ENCODE results near the gene MMP12. TPM values are rescaled to one million over a fixed set of nuclear protein-coding genes. Genes with fewer than 3 reads are reported as not detected.
A peak's percentile ranks its signal among the peaks of the same experiment; 100 is the strongest.

MMP12 gene
- total and polyA plus RNA-seq, 2 donors (not counting 3 experiments of a cell fraction or from before 2014, with no cell fraction given), result not detected

DNA sequence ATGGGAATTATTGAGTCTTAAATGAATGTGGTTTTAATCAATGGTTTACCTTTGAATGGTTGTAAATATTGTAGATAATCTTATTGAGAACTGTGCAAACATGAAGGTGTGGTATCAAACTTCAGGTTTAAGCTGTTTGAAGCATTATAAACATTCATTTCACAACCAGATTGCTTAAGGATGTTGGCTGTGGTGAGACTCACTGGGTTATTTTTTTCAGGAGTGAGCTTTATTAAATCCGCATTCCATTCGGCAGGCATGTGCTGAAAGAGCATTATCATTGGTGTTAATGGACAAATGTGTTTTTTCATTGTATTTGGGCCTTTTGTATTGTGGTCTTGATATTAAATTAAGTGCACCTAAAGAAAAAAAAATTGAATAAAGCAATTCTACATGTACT, 41.1 kb downstream of the MMP12 start:
- peaks cover 10 to 16% of the 10 kb centered on the region in 2 experiments for H3K27me3 ChIP-seq (ENCODE audit: control insufficient read depth in 2 of 2, insufficient read depth in 2 of 2, low read length in 2 of 2)
- H3K9ac ChIP-seq (replicated peaks; ENCODE audit: extremely low read depth, insufficient read depth, low read length), result no peak overlapping the region
- no peaks in the 10 kb centered on the region for H3K9me3 ChIP-seq (replicated peaks; ENCODE audit: control insufficient read depth, insufficient read depth, low read length)
- H3K27ac ChIP-seq (ENCODE audit: insufficient read depth, low read depth, low read length), result no peak overlapping the region
- H3K4me2 ChIP-seq (ENCODE audit: insufficient read depth, low read length), result no peak overlapping the region
- TF ChIP-seq MYC (IDR thresholded peaks at IDR 0.05; ENCODE audit: low read depth, low read length), result no peak
- TF ChIP-seq GATA2 (IDR thresholded peaks at IDR 0.05; ENCODE audit: insufficient read depth, insufficient read length, low read depth, low read length), result no peak
- TF ChIP-seq FOS (IDR thresholded peaks at IDR 0.05; ENCODE audit: borderline replicate concordance, insufficient read depth, low read length), result no peak
- FAIRE-seq (peak; percentile 54), DNase-seq (ENCODE audit: low read depth, low spot score) (no peak)
- H3K4me3 ChIP-seq (replicated peaks in 1 of 3; ENCODE audit: insufficient read depth in 1 of 3, low read depth in 1 of 3, low read length in 3 of 3), result no peak overlapping the region
- H3K36me3 ChIP-seq (ENCODE audit: control insufficient read depth in 2 of 2, extremely low read depth in 1 of 2, insufficient read depth in 2 of 2, low read length in 2 of 2), result no peaks in the 10 kb centered on the region
- H3K9me1 ChIP-seq (replicated peaks; ENCODE audit: control insufficient read depth, extremely low read depth, insufficient read depth, low read length), result no peaks in the 10 kb centered on the region
- dilution Hi-C loops (cut with MboI; ENCODE audit: extremely low pct_ligation_motif_present, low sequenced_read_pairs), result no loop called here
- no peaks in the 10 kb centered on the region for H3K79me2 ChIP-seq (ENCODE audit: control insufficient read depth, insufficient read depth, low read length)
- H2AFZ ChIP-seq (ENCODE audit: low read depth, low read length), result no peak overlapping the region
- H3K4me1 ChIP-seq (ENCODE audit: control insufficient read depth, extremely low read depth, insufficient read depth, low read length), result no peaks in the 10 kb centered on the region
- CTCF ChIA-PET, result interaction anchor here (1.0 to 1.2 kb wide), 2 partner anchors 10 to 108 kb away, joined by 3 to 5 read pairs; no protein-coding TSS in a partner anchor
- intact Hi-C loops (cut with micrococcal nuclease), result no loop called here
- no peaks in the 10 kb centered on the region for H4K20me1 ChIP-seq (replicated peaks; ENCODE audit: control insufficient read depth, extremely low read depth, insufficient read depth, low read length)
- BruUV-seq (replicated peaks), result no TSS peak
- POLR2A ChIA-PET, result no interaction called here

DNA sequence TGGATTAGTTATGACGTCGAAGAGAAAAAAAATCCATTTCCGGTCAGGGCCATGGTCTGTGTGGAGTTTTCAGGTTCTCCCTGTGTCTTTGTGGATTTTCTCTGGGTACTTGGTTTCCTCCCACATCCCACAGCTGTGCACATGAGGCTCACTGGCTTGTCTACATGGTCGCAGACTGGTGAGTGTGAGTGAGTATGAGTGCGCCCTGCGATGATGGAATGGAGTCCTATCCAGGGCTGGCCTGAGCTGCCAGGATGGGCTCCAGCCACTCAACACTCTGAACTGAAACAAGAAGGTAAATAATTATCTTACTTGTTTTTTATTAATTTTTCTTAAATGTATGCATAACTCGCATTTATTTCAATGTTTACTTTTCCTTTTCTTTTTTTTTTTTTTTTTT, 42.2 kb downstream of the MMP12 start:
- Histone ChIP-seq H3K9ac (replicated peaks; ENCODE audit: extremely low read depth, insufficient read depth, low read length) (no peak overlapping the region), H4K20me1 (replicated peaks; ENCODE audit: control insufficient read depth, extremely low read depth, insufficient read depth, low read length) (no peaks in the 10 kb centered on the region), H3K79me2 (ENCODE audit: control insufficient read depth, insufficient read depth, low read length) (no peaks in the 10 kb centered on the region), H3K27ac (ENCODE audit: insufficient read depth, low read depth, low read length) (no peak overlapping the region), H3K4me2 (ENCODE audit: insufficient read depth, low read length) (no peak overlapping the region), H3K4me3 (replicated peaks in 1 of 3; ENCODE audit: insufficient read depth in 1 of 3, low read depth in 1 of 3, low read length in 3 of 3) (no peak overlapping the region), H3K4me1 (ENCODE audit: control insufficient read depth, extremely low read depth, insufficient read depth, low read length) (no peaks in the 10 kb centered on the region), H3K9me3 (replicated peaks; ENCODE audit: control insufficient read depth, insufficient read depth, low read length) (no peaks in the 10 kb centered on the region), H2AFZ (ENCODE audit: low read depth, low read length) (no peak overlapping the region), H3K36me3 (ENCODE audit: control insufficient read depth in 2 of 2, extremely low read depth in 1 of 2, insufficient read depth in 2 of 2, low read length in 2 of 2) (no peaks in the 10 kb centered on the region), H3K9me1 (replicated peaks; ENCODE audit: control insufficient read depth, extremely low read depth, insufficient read depth, low read length) (no peaks in the 10 kb centered on the region), H3K27me3 (ENCODE audit: control insufficient read depth in 2 of 2, insufficient read depth in 2 of 2, low read length in 2 of 2) (peaks cover 7 to 13% of the 10 kb centered on the region in 2 experiments)
- TF ChIP-seq EZH2 (IDR thresholded peaks at IDR 0.05; ENCODE audit: borderline replicate concordance, low read depth, low read length, severe bottlenecking) (no peak), FOS (IDR thresholded peaks at IDR 0.05; ENCODE audit: borderline replicate concordance, insufficient read depth, low read length) (no peak), JUN (IDR thresholded peaks at IDR 0.05; ENCODE audit: borderline replicate concordance, insufficient read depth, insufficient read length, low read depth) (no peak), GATA2 (IDR thresholded peaks at IDR 0.05; ENCODE audit: insufficient read depth, insufficient read length, low read depth, low read length) (no peak), POLR2AphosphoS5 (IDR thresholded peaks at IDR 0.05; ENCODE audit: insufficient read depth, low read depth, low read length) (no peak), MYC (IDR thresholded peaks at IDR 0.05; ENCODE audit: low read depth, low read length) (no peak), POLR2A (IDR thresholded peaks at IDR 0.05; ENCODE audit: low read depth, low read length) (no peak)
- TF ChIP-seq, protein P1, sequence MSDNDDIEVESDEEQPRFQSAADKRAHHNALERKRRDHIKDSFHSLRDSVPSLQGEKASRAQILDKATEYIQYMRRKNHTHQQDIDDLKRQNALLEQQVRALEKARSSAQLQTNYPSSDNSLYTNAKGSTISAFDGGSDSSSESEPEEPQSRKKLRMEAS (IDR thresholded peaks at IDR 0.05; ENCODE audit: insufficient read depth, insufficient read length), result no peak
- TF ChIP-seq, protein P2, sequence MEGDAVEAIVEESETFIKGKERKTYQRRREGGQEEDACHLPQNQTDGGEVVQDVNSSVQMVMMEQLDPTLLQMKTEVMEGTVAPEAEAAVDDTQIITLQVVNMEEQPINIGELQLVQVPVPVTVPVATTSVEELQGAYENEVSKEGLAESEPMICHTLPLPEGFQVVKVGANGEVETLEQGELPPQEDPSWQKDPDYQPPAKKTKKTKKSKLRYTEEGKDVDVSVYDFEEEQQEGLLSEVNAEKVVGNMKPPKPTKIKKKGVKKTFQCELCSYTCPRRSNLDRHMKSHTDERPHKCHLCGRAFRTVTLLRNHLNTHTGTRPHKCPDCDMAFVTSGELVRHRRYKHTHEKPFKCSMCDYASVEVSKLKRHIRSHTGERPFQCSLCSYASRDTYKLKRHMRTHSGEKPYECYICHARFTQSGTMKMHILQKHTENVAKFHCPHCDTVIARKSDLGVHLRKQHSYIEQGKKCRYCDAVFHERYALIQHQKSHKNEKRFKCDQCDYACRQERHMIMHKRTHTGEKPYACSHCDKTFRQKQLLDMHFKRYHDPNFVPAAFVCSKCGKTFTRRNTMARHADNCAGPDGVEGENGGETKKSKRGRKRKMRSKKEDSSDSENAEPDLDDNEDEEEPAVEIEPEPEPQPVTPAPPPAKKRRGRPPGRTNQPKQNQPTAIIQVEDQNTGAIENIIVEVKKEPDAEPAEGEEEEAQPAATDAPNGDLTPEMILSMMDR (IDR thresholded peaks at IDR 0.05; ENCODE audit: extremely low read depth in 1 of 2, insufficient read depth in 1 of 2, low read depth in 1 of 2, low read length in 2 of 2), result no peak
- POLR2A ChIA-PET, result no interaction called here
- FAIRE-seq, result no peak
- no TSS peak for BruUV-seq (replicated peaks)
- intact Hi-C loops (cut with micrococcal nuclease) (no loop called here), dilution Hi-C loops (cut with MboI; ENCODE audit: extremely low pct_ligation_motif_present, low sequenced_read_pairs) (no loop called here)
- CTCF ChIA-PET, result no interaction called here
- no peak for DNase-seq (ENCODE audit: low read depth, low spot score)
